HG02981 (cell line): ENCODE data around the gene ADAMTS13.

Source experiments
- ATAC-seq: cut with Tn5 transposase; IDR thresholded peaks from one replicate; pipeline ENCODE4 v1.9.1; 2021; ENCODE audit warnings: mild to moderate bottlenecking, moderate library complexity; ENCODE audit not compliant: unreplicated experiment

The ADAMTS13 gene

DNA sequence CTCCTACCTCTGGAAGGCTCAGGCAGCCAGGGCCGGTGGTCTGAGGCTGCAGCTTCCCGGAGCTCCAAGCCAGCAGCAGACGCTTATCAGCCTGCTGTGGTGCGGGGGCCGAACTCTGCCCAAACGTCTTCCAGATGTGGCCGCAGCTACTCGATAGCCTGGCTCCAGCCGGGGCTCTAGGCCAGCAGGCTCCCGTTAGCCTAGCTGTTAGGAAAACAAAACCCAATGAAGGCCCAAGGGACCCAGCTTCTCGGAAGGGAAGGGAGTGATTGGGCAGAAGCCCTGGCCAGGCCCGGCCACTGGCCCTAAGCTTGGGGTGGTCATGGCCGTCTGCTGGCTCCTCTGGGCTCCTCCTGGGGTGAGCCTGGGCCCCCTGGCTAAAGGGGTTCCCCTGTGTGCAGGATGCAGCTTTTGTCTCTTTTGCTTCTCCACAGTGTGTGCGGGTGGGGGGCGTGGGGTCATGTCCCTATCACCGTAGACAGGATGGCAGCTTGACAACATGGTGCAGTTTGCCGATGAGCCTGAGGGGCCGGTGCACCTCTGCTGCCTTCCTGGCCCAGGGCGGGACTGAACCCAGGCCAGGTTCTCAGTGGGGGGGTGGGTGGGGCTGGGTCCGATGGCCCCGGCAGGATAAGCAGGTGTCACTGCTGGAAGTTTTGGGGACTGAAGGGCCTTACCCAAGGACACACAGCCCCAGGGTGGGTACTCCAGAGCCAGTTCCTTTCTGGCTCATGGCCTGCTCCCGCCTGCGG lies 83.9 kb downstream of the ADAMTS13 start:
- ATAC-seq: no peak

DNA sequence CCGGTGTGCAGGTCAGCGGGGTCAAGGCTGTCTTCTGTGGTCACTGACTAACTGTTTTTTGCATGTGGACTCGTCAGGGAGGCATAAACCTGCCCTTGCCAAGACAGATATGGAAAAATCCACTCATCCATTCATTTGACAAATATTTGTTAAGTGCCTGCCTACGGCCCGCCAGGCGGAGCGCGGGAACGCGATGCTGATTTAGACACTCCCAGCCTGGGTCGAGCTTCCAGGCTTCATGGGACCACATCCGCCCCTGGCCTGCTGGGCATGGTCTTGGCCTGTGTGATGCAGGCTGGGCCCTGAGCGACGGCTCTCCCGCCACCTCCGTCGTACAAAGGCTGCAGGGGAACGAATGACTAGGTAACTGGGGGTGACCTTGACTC lies 84.5 kb downstream of the ADAMTS13 start:
- no peak for ATAC-seq

DNA sequence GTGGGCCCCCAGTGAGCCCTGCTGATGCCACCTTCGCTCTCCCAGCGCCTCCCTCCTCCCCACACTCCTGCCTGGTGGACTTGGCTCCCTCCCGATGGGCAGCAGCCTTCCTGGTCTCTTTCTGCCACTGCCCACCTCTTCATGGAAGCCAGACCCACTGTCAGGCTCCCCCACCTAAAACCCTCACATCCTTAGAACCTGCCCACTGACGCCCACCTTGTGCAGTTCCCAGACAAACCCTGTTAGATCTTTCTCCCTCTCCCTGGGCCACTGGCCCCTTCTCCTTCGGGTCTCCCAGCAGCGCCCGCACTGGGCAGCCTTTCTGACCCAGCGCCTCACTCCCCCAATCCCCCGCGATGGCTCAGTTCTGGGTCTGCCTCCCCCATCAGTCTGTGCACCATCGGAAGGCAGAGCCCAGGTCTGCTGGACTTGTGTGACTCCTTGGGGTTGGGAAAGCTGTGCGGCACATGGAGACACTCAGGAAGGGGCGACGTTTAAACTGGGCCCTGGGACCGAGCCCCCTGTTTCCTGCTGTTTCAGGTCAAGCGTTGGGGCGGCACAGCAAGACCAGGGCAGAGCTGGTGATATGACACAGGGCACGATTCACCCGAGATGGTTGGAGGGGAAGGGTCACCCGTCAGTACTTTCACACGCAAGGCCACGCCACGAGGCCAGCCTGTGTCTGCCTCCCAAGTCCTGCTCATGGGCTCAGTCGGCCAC lies 85.2 kb downstream of the ADAMTS13 start:
- ATAC-seq: no peak

DNA sequence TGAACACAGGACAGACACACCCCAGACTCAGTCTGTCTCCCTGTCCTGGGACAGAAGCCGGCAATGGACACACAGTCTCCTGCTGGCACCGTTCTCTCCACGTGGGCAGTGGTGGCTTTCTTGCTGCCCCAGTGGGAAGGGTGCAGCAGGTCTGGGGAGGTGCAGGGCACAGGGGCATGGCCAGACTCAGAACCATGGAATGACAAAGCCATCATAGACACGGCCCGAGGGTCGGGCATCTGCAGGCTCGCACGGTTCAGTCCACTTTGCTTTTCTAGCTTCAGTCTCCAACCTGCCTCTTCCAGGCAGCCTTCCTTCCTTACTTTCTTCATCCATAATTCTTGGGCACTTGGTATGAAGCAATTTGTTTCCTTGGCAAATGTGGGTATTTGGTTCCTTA lies 85.9 kb downstream of the ADAMTS13 start:
- ATAC-seq: no peak
